D341Med (cell line): ENCODE data around the gene UGT2A3.
"Not testable (repeated sequence)": the region's sequence is repeated elsewhere in the genome, so short reads cannot be mapped to it uniquely, and the experiment has no call there.

ENCODE experiments used
- DNase-seq: peaks from one replicate; pipeline ENCODE4 v3.0.0; 2012; ENCODE audit warnings: low spot score

Gene UGT2A3

DNA sequence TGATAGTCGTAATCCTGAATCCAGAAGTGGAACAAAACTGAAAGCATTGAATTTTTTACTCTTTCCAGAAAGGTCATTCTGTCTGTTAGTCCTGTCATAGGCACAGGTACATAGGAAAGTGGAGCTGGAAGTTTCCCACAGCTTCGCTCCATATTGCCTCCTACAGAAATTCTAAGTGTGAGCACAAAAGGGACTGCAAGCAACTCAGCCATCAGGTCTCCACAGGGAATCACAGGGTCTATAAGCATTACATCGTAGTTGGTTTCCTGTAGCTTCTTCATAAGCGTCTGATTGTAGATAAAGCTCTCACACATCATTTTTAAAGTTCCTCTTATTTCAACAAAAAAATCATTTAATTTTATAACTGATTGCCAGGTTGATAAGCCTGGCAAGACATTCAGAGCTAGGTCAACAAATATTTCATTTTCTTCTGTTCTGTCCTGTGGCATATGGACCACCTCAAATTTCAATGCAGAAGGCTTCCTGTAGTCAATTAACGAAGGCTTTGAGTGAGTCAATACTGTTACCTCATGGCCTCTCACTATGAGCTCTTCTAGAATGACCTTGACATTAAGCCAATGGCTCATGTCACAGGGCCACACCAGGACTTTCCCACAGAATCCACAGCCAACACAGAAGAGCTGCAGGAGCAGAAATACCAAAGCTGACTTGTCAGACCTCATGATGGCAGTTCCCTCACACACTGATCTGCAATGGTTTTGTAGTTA lies at the start of gene UGT2A3:
TSS of gene UGT2A3 (minus strand) at position 727 of the 728 bp plus-strand sequence. CDS start at position 683, 44 bp downstream.
- DNase-seq: no peak

DNA sequence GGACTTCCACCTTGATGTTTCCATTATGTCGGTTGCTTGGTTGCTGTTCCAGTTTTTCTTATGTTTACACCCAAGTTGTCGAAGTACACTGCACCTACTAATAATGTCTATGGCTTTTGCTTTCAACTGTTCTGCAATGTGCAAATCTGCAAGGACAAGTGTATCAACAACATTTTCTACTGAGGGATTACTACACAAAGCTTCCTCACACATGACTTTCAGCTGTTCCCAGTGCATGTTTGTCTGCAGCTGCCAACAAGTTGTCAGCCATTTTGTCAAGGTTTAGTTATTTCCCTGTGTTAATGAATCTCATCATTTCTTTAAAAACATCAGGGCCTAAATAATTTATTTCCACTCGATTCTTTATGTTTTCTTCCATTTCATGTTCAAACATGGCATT lies 45.4 kb upstream of the UGT2A3 start:
- DNase-seq: no peak

DNA sequence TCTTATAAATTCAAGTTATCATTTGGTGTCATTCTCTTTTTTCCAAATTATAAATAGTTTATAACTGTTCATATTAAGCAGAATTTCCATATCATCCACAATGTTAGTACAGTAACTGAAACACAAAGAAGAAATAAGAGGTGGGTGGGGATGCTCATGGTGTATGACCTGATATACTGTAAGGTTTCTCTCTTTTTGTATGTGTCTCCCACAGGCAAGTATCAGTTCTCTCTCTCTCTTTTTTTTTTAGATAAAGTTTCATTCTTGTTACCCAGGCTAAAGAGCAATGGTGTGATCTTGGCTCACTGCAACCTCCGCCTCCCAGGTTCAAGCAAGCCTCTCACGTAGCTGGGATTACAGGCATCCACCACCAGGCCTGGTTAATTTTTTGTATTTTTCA lies 43.7 kb upstream of the UGT2A3 start:
- DNase-seq: no peak

DNA sequence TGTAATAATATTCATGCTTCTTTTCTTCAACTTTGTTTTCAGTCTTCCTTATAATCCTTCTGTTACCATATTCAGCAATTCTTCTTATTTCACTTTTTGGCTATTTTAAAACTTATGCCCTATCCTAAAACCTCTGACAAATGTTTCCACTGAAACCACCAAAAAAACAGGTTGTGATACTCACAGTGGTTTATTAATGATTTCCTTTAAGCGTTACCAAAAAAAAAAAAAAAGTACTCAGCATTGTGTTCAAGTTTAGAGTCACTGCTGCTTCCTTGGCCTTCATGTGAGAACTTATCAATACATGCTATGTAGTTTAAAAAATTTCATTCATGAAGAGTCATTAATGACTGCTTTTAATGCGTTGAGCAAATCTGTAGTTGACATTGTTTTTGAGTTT lies 35.4 kb upstream of the UGT2A3 start:
- DNase-seq: no peak

DNA sequence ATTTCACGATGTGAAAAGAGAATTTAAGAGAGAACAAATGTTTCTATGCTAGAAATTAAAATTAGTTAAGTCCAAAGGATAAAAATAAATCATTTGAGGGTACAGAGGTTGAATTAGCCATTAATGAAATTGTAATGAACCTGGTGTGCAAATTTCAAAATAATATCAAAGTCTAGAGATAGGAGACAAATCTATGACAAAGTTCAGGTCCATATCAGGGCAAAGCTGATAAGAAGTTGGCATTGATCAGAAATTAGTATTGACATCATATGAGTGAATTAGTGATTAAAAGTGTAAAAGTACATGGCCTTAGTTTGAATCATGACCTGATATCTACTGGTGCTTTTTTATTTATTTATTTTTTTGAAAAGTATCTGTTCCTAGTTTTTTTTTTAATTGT lies 33.8 kb upstream of the UGT2A3 start:
- DNase-seq: no peak

DNA sequence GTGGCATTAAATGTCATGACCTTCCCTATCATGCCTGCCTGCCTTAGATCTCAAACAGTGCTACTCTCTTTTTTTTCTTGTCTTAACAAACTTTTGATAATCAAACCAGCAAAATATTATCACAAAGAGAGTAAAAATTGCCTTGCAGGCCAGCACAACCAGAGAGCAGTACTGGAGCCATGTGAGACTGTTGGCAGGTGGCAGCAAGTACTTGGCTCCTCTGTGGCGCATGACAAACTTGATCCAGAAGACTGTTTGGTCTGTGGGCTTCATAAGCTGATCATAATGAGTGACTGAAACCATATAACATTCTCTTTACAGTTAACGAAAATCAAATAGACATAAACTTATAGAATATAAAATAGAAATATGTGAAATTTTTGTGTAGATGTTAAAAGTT lies 33.3 kb upstream of the UGT2A3 start:
- DNase-seq: no peak

DNA sequence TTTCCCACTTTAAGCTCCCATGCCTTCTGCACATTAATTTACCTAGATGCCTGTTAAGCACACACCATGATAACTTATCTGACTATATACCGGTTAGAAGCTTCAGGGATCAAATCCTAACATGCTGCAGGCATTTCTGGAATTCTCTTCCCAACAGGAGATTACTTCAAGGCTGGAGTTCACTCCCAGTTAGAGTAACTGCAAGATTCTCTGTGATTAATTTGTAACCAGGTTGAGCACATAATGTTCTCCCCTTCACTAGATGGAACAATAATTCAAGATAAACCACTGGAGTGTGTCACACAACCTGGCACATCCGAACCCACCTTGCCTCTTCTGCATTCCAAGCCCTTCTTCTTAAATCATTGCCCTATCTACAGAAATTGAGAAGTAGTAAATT lies 11.8 kb upstream of the UGT2A3 start:
- DNase-seq: no peak

DNA sequence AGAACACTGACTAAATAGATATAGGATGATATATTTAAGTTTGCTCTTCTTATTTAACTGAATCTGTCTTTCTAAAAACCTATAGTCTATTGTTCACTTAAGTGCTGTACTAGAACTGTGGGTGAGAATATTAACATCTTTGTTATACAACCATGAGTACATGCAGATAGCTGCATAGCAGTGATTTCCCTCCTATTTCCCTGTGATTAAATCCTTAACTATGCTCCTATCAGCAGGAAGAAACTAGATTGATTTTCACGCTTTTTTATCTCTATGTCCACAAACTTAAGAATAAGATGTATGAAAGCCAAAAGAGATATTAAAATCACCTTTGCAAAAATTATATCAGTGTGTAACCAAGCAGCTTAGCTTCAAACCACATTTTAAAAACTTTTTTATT lies 11.3 kb upstream of the UGT2A3 start:
- DNase-seq: no peak

DNA sequence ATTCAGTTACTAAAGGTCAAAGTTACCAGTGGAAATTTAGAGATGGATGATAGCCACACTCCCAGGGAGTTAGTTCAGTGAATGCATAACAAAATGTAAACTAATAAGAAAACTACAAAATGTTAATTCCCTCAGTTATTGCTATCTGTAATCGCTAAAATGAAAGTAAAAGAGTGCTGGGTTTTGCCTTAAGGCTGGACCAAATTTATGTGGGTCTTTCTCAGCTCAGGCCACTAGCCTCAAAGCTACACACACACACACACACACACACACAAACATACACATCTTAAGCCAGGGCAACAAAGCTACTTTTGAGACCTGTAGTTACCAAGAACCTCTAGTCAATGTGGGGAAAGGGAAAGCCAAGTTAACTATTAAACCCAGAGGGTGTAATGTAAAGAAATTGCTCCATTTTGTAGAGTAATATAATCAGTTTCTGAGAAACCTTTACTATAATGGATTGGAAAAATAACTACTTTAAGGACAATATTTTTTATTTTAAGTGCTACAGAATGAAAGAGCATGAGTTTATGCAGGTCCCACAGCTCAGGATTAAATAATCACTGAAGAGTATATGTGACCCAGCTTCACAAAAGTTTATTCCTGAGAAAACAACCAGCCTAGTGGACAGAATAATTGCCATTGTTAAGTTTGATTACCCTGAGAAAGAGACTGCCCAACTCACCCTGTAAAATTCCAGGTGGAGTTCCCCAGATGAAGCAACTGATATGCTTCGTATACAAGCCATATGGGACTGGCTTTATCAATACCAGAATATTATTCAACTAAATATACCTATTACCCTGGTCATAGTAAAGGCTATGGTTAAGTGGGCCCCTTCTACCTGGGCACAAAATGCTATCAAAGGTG lies 8.9 kb upstream of the UGT2A3 start:
- no peak for DNase-seq

DNA sequence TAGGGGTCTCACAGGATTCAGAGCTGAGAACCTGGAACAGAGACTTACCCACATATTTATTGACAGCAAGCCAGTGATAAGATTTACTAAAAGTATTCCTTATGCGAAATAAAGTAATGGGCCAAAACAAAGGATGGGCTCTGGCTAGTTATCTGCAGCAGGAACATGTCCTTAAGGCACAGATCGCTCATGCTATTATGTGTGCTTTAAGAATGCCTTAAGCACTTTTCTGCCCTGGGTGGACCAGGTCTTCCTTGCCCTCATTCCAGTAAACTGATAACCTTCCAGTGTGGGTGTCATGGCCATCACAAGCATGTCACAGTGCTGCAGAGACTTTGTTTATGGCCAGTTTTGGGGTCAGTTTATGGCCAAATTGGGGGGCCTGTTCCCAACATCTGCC lies 7.5 kb upstream of the UGT2A3 start:
- not testable (repeated sequence) for DNase-seq

DNA sequence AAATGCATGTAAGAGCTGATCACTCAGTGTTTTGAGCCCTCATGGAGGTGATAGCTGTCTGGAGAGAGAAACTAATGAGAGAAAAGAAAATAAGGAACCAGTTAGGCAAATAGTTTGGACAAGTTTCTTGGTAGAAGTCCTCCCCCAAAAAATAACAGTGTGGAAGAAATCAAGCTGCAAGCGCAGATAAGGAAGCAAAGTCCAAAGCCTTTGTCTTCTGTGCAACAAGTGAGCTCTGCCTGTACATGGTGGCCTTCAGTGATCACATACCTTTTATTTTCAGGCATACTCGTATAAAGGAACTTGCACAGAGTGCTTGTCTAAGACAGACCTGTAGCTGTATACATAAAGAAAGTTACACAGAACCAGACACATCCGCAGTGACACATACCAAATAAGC lies 2.5 kb upstream of the UGT2A3 start:
- DNase-seq: no peak

DNA sequence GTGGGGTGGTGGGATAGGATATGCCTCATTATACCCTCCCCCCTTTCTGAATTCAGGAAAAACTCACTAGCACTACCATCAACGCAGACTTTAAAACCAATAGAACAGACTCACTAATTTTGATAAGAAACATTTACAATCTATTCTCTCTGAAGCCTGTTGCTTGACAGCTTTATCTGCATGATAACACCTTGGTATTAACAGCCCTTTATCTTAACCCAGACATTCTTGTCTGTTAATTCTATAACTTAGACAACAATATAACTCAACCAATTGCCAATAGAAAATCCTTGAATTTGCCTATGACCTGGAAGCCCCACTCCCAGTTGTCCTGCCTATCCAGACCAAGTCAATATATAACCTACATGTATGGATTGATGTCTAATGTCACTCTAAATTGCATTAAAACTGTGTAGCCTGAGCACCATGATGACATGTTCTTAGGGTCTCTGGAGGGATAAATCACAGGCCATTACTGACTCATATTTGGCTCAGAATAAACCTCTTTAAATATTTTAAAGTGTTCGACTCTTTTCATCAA lies 1.5 kb upstream of the UGT2A3 start:
- DNase-seq: no peak

DNA sequence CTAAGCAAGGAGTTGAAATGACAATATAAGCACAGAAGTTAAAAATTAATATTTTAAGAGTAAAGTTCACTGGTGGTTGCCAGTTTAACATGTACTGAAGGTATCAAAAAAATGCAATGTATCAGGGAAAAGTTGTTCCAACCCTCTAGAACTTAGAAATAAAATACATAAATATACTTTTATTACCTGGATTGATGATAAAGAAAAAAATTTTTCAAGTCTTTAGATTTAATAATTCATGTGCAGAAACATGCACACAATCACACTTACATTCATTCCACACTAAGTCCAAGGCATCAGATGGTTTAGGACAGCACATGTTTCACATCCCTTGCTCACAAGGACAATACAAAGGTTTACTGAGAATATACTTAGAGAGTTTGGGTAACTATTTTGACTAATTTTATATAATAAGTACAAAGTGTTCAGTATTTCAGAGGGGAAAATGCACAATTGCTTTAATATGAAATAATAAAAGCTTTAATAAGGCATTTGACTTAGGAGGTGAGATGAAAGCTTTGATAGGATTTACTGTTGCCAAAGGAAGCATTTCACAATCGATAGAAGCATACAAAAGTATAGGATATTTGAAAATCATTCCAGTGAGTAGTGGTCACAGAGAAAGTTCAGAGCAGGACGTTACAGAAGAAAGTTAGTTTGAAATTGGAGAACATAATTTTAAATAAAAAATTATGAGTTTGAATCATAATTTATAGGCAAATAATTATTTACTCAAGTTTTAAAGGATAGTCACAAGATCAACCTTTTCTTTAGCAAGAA lies 392 bp upstream of the UGT2A3 start:
- no peak for DNase-seq

DNA sequence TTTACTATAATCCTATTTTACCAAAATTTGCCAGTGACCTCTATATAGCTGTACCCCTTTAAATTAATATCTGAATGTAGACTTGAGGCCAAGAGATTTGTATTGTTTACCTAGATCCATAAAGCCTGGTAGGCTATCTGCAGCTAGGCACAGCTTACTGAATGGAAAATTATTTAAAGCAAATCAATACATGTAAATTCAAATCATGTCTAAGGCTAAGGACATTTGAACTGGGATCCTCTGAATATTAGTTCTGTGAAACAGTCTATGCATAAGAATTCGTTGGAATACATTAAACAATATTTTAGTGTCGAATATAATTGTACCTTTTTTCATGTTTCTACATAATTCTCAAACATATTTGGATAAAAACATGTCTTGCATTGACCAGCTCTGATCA lies 1.6 kb downstream of the UGT2A3 start:
- DNase-seq: no peak

DNA sequence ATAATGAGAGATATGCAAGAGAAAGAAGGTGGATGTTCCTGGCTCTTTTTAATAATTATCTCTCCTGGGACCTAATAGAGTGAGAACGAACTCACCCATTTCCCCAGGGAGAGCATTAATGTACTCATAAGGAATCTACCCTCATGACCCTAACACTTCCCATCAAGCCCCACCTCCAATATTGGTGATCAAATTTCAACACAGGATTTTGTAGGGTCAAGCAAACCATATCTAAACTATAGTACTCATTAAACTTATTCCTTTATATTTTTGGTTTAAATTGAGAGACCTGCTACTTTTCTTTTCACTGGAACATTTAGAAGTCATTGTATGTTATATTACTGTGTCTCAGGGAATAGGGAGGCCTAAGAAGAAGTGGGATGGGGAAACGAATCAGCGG lies 2.6 kb downstream of the UGT2A3 start:
- no peak for DNase-seq

DNA sequence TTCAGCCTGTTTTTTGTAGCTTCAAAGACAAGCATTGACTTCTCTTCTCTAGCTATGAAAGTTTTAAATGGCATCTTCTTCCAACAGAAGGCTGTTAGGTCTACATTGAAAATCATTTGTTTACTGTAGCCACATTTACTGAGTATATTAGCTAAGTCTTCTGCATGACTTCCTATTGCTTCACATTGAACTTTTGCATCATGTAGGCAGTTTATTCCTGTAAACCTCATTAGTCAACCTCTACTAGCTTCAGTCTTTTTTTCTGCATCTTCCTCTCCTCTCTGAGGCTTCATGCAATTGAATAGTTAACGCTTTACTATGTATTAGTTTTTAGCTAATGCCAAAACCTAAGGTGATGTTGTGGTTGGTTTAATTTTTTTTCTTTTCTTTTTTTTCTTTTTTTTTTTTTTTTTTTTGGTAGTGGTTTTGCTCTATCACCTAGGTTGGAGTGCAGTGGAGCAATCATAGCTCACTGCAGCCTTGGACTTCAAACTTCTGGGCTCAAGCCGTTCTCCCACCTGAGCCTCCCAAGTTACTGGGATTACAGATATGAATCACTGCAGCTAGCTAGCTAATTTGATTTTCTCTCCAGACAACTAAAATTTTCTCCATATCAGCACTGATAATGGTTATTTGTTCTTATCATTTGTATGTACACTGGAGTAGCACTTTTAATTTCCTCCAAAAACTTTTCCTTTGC lies 3.4 kb downstream of the UGT2A3 start:
- no peak for DNase-seq

DNA sequence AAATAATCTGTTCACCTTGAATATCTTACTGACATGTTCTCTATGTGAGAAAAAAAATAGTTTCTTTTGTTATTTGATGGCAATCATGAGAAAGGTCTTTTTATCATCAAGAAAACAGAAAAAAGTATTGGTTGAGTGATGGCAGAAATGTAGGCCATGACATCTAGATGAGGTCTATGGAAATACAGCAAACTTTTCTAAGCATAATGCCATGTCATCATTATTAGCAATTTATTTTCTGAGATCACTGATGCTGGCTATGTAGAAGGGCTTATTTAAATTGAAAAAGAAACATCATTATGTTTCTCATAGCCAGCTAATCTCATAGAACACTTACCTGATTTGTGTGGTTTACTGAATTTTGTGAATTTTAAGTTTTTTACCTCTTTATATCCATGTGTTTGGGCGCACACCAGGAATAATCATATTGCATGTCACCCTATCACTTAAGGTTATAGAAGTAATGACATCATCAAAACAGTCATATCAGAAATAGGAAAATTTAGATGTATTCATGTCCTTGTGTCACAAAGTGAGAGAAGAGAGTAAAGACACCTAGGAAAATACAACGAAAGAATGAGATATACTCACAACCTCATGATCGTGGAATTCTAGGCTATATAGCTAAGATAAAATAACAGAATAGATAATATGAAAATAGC lies 22.4 kb downstream of the UGT2A3 start:
- no peak for DNase-seq

DNA sequence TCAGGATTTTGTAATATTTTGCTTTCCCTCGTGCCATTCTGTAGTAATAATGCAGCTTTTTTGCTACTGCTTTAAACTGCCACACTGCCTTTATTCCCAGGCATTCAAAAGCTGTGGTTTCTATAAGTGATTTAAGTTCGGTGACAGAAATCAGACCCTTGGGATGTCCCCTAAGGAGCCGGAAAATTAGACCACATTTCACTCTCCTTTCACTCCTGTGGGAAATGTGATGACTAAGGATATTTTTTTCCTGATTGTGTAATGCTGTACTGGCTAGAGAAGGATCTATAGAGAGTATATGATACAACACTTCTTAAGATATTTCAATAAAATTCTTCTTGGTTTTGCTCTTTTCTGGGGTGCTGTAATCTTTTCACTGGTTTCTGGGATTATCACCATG lies 24.4 kb downstream of the UGT2A3 start:
- no peak for DNase-seq

DNA sequence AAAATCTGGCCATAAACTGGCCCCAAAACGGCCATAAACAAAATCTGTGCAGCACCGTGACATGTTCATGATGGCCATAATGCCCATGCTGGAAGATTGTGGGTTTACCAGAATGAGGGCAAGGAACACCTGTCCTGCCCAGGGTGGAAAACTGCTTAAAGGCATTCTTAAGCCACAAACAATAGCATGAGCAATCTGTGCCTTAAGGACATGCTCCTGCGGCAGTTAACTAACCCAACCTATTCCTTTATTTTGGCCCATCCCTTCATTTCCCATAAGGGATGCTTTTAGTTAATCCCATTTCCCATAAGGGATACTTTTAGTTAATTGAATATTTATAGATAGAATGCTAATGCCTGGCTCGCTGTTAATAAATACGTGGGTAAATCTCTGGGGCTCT lies 29.4 kb downstream of the UGT2A3 start:
- DNase-seq: not testable (repeated sequence)

DNA sequence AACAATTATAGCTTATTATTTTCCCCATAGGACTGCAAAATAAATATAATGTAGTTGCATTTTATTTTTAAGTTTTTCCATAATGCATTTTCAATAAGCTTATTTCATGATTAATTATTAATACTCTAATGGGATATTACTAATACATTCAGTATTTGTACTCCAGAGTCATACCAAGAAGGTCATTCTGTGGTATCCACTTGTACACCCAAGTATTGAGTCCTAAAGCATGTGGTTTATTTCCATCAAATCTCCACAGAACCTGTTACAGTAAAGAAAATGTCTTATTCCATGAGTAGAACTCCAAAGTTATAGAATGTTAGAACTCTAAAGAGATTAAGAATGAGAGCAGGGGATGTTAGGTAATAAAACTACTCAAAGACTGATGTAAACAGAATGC lies 30.6 kb downstream of the UGT2A3 start:
- DNase-seq: no peak

DNA sequence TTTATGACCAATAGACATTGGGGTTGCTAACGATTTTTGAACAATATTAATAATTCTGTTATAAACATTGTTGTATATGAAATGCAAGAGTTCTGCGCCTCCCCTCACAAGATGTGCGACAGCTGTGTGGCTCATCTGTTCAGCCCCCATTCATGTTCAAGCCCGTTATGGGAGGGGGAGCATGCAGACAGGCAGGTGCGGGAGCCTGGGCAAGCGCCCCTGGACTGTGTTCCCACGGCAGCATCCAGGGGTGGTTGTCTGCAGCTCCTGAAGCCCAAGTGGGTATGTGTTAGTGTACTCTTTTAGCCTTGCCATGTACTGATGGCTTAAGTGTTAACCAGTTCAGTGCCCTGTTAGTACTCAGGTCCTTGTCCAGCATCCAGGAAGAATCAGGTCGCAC lies 34.6 kb downstream of the UGT2A3 start:
- no peak for DNase-seq
